DOHH2 (cell line): ENCODE measurements around the gene ETV5.

ENCODE experiments used
- EZH2phosphoT487 ChIP-seq: fragments of 200-600 bp; sonication (generic); IDR thresholded peaks from 2 replicates; pipeline ENCODE4 v1.6.1; 2017; ENCODE audit warnings: borderline replicate concordance, mild to moderate bottlenecking, antibody characterized with exemption, low read length, moderate library complexity, mixed read lengths
- TF ChIP-seq, protein P1 (sequence below): fragments of 200-600 bp; sonication (generic); IDR thresholded peaks from one replicate; pipeline ENCODE4 v1.5.1; 2014; ENCODE audit warnings: antibody characterized with exemption, mild to moderate bottlenecking, low read depth, low read length; ENCODE audit not compliant: poor library complexity, severe bottlenecking

DNA sequence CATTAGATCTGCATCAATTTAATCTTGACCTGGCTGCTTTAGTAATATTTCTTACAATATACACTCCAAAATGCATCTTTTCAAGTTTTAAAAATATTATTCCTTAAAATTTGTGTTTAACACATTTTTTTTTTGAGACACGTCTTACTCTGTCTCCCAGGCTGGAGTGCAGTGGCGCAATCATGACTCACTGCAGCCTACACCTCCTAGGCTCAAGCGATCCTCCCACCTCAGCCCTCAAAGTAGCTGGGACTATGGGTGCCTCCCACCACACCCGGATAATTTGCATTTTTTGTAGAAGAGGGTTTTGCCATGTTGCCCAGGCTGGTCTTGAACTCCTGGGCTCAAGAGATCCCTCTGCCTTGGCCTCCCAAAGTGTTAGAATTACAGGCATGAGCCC is 73.6 kb downstream of the ETV5 start:
- TF ChIP-seq, protein P1, sequence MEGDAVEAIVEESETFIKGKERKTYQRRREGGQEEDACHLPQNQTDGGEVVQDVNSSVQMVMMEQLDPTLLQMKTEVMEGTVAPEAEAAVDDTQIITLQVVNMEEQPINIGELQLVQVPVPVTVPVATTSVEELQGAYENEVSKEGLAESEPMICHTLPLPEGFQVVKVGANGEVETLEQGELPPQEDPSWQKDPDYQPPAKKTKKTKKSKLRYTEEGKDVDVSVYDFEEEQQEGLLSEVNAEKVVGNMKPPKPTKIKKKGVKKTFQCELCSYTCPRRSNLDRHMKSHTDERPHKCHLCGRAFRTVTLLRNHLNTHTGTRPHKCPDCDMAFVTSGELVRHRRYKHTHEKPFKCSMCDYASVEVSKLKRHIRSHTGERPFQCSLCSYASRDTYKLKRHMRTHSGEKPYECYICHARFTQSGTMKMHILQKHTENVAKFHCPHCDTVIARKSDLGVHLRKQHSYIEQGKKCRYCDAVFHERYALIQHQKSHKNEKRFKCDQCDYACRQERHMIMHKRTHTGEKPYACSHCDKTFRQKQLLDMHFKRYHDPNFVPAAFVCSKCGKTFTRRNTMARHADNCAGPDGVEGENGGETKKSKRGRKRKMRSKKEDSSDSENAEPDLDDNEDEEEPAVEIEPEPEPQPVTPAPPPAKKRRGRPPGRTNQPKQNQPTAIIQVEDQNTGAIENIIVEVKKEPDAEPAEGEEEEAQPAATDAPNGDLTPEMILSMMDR: no peak
- no peak for TF ChIP-seq EZH2phosphoT487
